Measurements from ENCODE around the gene CTSF. TPM values are rescaled to one million over a fixed set of nuclear protein-coding genes. Genes with fewer than 3 reads are reported as not detected.

Gene CTSF
- total RNA-seq, 1 experiment from 2014 or later: 28.7 TPM

- Histone ChIP-seq H3K4me3 (ENCODE audit: low read depth in 2 of 2, low read length in 2 of 2) (no peak overlapping the region), H3K36me3 (ENCODE audit: control insufficient read depth, insufficient read depth, low read length) (peaks cover 2% of the 10 kb centered on the region; the same call in 1 of the 2 replicates), H3K9me3 (ENCODE audit: control insufficient read depth, insufficient read depth, low read depth, low read length) (no peaks in the 10 kb centered on the region), H3K4me1 (ENCODE audit: control insufficient read depth, insufficient read depth, low read length) (0 out of 2 replicates have a peak, but pooled peaks cover 5% of the 10 kb centered on the region), H3K27me3 (ENCODE audit: control insufficient read depth, insufficient read depth, low read length) (no peaks in the 10 kb centered on the region), H3K27ac (ENCODE audit: low read length) (no peak overlapping the region)
- in situ Hi-C loops (cut with HindIII; ENCODE audit: low pct_unique_long_range_greater_than_20kb, low sequenced_read_pairs) (no loop called here), intact Hi-C loops (cut with micrococcal nuclease; ENCODE audit: unreplicated experiment) (no loop called here)
- BruUV-seq (replicated peaks): no TSS peak
- TF ChIP-seq POLR2AphosphoS5 (IDR thresholded peaks at IDR 0.05; ENCODE audit: low read depth, low read length): no peak
- TF ChIP-seq REST (IDR thresholded peaks at IDR 0.05; ENCODE audit: insufficient read depth in 1 of 2, low read depth in 2 of 2, low read length in 1 of 2): no peak
- ATAC-seq (no peak), DNase-seq (ENCODE audit: low read depth, low spot score) (no peak)
- ChIA-PET POLR2A (no interaction called here), CTCF (no interaction called here)
Measured at GRCh38 chr11:66612458-66612857, 44.1 kb upstream of the CTSF start.

- no peak for TF ChIP-seq SIN3A (IDR thresholded peaks at IDR 0.05; ENCODE audit: borderline replicate concordance, insufficient read depth, low read depth, low read length)
- TF ChIP-seq POLR2AphosphoS5 (IDR thresholded peaks at IDR 0.05; ENCODE audit: low read depth, low read length): no peak
- no peak for TF ChIP-seq TCF7L2 (IDR thresholded peaks at IDR 0.05; ENCODE audit: low read depth, low read length)
- no peak for TF ChIP-seq CTCF (IDR thresholded peaks at IDR 0.05)
- no peak for TF ChIP-seq REST (IDR thresholded peaks at IDR 0.05; ENCODE audit: insufficient read depth in 1 of 2, low read depth in 2 of 2, low read length in 1 of 2)
- in situ Hi-C loops (cut with HindIII; ENCODE audit: low pct_unique_long_range_greater_than_20kb, low sequenced_read_pairs) (no loop called here), intact Hi-C loops (cut with micrococcal nuclease; ENCODE audit: unreplicated experiment) (no loop called here)
- Histone ChIP-seq H3K9me3 (ENCODE audit: control insufficient read depth, insufficient read depth, low read depth, low read length) (no peaks in the 10 kb centered on the region), H3K27ac (ENCODE audit: low read length) (no peak overlapping the region), H3K4me1 (ENCODE audit: control insufficient read depth, insufficient read depth, low read length) (no peaks in the 10 kb centered on the region), H3K4me3 (ENCODE audit: low read depth in 2 of 2, low read length in 2 of 2) (no peak overlapping the region), H3K36me3 (ENCODE audit: control insufficient read depth, insufficient read depth, low read length) (no peaks in the 10 kb centered on the region), H3K27me3 (ENCODE audit: control insufficient read depth, insufficient read depth, low read length) (no peaks in the 10 kb centered on the region)
- no peak for ATAC-seq
- BruUV-seq (replicated peaks): TSS peak; percentile 46
- ChIA-PET CTCF (no interaction called here), POLR2A (no interaction called here)
- DNase-seq (ENCODE audit: low read depth, low spot score): no peak
Measured at GRCh38 chr11:66609721-66610617, 41.6 kb upstream of the CTSF start.

Data from Panc1 (cell line).